Measurements from ENCODE around the gene THSD7A. TPM values are rescaled to one million over a fixed set of nuclear protein-coding genes. Genes with fewer than 3 reads are reported as not detected.

THSD7A gene
- total and polyA plus RNA-seq, 2 of the 8 experiments (the other 6 are each of a cell fraction or from before 2014, with no cell fraction given): 0.44 to 1.2 TPM

DNA sequence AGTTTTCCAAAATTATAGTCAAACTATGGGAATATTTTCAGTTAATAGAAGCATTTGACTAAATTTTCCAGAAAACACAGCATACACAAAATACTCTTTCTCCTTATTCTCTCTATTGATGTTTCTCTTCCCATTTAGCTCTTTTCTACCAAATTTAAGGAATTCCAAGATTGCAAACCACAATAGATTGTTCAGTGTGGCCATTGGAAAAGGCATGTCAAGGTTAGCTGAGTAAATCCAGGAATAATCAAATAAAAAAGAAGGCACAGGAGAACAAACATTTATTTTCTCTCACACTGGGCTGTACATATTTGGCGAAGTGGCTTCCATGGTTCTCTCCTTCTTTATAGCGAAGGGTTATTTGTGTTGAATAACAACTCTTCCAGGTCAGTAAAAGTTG lies 117.3 kb downstream of the THSD7A start (continued):
- TF ChIP-seq, protein P1, sequence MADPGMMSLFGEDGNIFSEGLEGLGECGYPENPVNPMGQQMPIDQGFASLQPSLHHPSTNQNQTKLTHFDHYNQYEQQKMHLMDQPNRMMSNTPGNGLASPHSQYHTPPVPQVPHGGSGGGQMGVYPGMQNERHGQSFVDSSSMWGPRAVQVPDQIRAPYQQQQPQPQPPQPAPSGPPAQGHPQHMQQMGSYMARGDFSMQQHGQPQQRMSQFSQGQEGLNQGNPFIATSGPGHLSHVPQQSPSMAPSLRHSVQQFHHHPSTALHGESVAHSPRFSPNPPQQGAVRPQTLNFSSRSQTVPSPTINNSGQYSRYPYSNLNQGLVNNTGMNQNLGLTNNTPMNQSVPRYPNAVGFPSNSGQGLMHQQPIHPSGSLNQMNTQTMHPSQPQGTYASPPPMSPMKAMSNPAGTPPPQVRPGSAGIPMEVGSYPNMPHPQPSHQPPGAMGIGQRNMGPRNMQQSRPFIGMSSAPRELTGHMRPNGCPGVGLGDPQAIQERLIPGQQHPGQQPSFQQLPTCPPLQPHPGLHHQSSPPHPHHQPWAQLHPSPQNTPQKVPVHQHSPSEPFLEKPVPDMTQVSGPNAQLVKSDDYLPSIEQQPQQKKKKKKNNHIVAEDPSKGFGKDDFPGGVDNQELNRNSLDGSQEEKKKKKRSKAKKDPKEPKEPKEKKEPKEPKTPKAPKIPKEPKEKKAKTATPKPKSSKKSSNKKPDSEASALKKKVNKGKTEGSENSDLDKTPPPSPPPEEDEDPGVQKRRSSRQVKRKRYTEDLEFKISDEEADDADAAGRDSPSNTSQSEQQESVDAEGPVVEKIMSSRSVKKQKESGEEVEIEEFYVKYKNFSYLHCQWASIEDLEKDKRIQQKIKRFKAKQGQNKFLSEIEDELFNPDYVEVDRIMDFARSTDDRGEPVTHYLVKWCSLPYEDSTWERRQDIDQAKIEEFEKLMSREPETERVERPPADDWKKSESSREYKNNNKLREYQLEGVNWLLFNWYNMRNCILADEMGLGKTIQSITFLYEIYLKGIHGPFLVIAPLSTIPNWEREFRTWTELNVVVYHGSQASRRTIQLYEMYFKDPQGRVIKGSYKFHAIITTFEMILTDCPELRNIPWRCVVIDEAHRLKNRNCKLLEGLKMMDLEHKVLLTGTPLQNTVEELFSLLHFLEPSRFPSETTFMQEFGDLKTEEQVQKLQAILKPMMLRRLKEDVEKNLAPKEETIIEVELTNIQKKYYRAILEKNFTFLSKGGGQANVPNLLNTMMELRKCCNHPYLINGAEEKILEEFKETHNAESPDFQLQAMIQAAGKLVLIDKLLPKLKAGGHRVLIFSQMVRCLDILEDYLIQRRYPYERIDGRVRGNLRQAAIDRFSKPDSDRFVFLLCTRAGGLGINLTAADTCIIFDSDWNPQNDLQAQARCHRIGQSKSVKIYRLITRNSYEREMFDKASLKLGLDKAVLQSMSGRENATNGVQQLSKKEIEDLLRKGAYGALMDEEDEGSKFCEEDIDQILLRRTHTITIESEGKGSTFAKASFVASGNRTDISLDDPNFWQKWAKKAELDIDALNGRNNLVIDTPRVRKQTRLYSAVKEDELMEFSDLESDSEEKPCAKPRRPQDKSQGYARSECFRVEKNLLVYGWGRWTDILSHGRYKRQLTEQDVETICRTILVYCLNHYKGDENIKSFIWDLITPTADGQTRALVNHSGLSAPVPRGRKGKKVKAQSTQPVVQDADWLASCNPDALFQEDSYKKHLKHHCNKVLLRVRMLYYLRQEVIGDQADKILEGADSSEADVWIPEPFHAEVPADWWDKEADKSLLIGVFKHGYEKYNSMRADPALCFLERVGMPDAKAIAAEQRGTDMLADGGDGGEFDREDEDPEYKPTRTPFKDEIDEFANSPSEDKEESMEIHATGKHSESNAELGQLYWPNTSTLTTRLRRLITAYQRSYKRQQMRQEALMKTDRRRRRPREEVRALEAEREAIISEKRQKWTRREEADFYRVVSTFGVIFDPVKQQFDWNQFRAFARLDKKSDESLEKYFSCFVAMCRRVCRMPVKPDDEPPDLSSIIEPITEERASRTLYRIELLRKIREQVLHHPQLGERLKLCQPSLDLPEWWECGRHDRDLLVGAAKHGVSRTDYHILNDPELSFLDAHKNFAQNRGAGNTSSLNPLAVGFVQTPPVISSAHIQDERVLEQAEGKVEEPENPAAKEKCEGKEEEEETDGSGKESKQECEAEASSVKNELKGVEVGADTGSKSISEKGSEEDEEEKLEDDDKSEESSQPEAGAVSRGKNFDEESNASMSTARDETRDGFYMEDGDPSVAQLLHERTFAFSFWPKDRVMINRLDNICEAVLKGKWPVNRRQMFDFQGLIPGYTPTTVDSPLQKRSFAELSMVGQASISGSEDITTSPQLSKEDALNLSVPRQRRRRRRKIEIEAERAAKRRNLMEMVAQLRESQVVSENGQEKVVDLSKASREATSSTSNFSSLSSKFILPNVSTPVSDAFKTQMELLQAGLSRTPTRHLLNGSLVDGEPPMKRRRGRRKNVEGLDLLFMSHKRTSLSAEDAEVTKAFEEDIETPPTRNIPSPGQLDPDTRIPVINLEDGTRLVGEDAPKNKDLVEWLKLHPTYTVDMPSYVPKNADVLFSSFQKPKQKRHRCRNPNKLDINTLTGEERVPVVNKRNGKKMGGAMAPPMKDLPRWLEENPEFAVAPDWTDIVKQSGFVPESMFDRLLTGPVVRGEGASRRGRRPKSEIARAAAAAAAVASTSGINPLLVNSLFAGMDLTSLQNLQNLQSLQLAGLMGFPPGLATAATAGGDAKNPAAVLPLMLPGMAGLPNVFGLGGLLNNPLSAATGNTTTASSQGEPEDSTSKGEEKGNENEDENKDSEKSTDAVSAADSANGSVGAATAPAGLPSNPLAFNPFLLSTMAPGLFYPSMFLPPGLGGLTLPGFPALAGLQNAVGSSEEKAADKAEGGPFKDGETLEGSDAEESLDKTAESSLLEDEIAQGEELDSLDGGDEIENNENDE (IDR thresholded peaks at IDR 0.05; ENCODE audit: insufficient replicate concordance, low read length): no peak
- TF ChIP-seq HDAC2 (IDR thresholded peaks at IDR 0.05; ENCODE audit: borderline replicate concordance in 1 of 2, low read depth in 2 of 2, low read length in 2 of 2) (no peak), ZNF274 (IDR thresholded peaks at IDR 0.05; ENCODE audit: borderline replicate concordance, extremely low read depth, low read length) (no peak), GTF2F1 (IDR thresholded peaks at IDR 0.05; ENCODE audit: borderline replicate concordance, low read depth, low read length) (no peak), BACH1 (IDR thresholded peaks at IDR 0.05; ENCODE audit: low read length) (no peak)

Data from H1 (cell line).